HPDE6-E6E7 (cell line): Measurements from ENCODE around the gene AIMP2.
"Not testable (repeated sequence)": the region's sequence is repeated elsewhere in the genome, so short reads cannot be mapped to it uniquely, and the experiment has no call there.

Experiments
- DNase-seq: peaks from one replicate; pipeline ENCODE4 v3.0.0; 2011; ENCODE audit warnings: missing footprints; ENCODE audit errors: extremely low spot score

The AIMP2 gene

GRCh38 chr7:6026011-6026819 is 17.1 kb downstream of the AIMP2 start:
- peak; percentile 14 for DNase-seq

DNA sequence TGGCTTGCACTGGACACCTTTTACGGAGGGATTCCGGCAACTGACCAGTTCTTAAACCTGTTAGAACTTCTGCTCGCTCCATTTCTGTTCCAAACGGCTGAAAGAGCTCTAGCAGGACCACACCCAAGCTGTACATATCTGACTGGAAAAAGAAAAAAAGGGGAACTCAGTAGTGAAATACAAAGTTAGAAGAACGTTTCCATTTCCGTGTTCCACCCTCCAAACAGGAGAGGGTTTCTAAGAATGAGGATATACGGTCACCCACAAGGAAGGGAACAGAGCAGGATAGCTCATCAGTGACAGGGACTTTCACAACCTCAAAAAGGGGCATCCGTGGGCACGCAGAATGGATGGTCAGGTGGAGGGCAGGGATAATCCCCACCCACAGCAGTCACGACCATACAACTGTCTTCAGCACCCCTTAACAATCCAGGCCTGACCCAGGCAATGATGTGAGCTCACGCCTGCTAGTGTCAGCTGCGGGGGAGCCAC is 17.8 kb downstream of the AIMP2 start:
- DNase-seq, result no peak

GRCh38 chr7:6027806-6028365 is 18.8 kb downstream of the AIMP2 start:
- no peak for DNase-seq

- no peak for DNase-seq
Observed at GRCh38 chr7:6028563-6028962, 19.5 kb downstream of the AIMP2 start.

DNA sequence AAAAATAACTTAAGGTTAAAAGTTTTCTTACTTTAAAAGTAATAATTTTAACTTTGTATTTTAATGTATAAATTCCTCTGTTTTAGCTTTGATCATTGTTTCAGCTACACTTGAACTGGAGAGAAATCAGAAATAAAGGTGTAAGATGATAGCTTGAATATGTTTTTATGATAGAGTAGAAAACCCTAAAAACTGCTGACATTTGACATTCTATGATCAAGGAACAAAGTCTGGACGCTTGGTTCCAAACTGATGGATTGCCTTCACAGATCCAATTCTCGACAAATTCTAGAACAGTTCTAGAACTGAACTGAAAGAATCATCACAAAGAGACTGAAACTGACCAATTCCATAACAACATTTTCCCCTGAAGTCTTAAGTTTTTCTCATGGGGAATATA is 21.9 kb downstream of the AIMP2 start, which contains the start of gene ANKRD61:
Gene ANKRD61, plus strand, starts transcription at position 389 of the 400 bp plus-strand sequence. Its CDS starts 0 bp downstream, at position 389.
- no peak for DNase-seq

DNA sequence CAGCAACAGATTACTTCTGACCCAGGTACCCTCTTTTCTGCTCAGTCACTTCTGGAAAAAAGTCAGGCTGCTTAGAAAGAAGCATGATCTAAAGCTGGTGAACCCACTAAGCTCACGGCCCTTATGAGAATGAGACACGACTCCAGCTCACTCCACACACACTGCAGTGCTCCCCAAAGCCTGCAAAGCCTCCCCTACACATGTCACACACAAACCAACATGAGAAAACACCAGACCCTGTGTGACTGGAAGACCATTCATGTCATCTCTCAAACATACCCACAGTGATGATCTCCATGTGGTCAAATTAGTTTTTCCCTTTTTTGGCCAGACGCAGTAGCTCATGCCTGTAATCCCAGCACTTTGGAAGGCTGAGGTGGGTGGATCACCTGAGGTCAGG is 22.5 kb downstream of the AIMP2 start:
- no peak for DNase-seq

DNA sequence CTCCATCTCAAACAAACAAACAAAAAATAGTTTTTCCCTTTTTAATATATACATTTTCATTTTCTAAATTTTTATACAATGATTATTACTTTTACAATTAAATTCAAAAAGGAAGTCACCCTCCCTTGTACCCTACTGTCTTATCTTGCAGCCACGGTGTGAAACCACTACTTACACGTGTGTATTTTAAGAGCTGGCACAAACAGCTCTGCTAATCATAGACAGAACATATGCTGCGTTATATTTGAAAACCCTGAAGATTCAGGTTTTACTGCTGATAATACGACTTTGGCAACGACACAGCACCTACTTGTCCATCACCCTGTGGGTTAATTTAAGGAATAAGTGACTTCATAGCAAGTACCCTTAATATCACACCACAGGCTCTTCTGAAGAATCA is 23.1 kb downstream of the AIMP2 start:
- no peak for DNase-seq

DNA sequence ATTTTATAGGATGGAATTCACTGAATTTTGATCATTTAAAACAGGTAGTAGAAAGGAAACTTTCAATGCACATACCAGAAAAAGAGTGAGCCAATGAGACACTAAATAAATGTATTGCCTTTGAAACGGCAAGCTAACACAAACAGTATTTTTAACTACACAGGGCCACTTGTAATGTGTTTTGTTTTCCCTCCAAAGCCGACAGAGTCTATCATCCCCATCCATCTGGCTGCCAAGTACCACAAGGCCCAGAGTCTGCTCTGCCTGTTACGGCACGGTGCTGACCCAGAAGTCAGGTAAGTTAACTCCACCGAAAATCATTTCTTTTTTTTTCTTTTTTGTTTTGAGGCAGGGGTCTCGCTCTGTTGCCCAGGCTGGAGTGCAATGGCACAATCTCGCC is 23.6 kb downstream of the AIMP2 start:
- DNase-seq, result no peak

- no peak for DNase-seq
Observed at GRCh38 chr7:6035165-6035564, 26.1 kb downstream of the AIMP2 start.

GRCh38 chr7:6035686-6036085 is 26.6 kb downstream of the AIMP2 start:
- DNase-seq, result no peak

- DNase-seq, result no peak
Observed at GRCh38 chr7:6049780-6050179, 40.7 kb downstream of the AIMP2 start.

DNA sequence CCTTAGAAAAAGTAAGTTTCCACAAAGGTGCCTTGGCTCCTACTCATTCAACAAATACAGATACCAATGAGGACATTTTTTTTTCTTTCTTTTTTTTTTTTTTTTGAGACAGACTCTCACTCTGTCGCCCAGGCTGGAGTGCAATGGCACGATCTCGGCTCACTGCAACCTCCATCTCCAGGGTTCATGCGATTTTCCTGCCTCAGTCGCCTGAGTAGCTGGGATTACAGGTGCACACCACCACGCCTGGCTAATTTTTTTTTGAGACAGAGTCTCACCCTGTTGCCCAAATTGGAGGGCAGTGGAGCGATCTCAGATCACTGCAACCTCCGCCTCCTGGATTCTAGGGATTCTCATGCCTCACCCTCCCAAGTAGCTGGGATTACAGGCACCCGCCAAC is 42.1 kb downstream of the AIMP2 start:
- not testable (repeated sequence) for DNase-seq

DNA sequence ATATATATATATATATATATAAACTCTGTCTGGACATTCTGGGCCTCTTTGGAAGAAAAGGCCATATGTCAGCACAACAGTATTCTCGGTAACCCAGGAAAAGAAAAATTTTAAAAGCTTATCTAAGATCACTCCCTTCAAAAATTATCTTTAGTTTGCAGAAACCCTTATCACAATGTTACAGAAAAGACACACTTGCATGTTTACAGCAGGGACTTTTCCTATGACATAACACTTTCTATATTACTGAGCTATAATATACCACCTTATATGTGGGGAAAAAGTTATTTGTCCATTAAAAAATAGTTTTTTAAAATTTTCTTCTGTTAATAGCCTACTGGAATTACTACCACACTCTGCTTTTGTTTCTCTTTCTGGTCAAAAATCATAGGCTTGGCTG is 47.5 kb downstream of the AIMP2 start:
- DNase-seq, result no peak

DNA sequence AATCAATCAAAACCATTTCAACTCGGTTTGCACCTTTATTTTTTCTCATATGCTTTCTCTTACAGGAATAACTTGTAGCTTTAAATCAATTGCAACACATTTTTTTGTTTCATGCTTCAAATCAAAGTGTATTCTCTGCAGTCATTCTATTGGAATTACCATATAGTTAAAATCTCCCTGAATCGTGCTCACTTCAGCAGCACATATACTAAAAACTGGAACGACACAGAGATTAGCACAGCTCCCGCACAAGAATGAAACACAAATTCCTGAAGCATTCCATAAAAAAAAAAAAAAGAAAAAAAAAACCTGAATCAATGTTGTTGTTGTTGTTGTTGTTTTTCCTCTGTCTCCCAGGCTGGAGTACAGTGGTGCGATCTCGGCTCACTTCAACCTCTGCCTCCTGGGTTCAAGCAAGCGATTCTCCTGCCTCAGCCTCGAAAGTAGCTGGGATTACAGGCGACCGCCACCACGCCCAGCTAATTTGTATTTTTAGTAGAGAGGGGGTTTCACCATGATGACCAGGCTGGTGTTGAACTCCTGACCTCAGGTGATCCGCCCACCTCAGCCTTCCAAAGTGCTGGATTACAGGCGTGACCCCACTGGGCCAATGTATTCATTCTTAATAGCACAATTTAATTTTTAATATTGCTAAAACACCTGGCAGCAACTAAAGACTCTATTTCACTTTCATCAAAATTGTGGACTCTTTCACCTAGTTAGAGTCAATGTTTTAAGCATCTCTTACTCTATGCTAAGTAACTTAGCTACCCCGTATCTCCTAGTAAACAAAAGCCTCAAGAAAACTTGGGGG is 48.5 kb downstream of the AIMP2 start:
- no peak for DNase-seq

GRCh38 chr7:6059941-6060340 is 50.9 kb downstream of the AIMP2 start:
- DNase-seq, result not testable (repeated sequence)

DNA sequence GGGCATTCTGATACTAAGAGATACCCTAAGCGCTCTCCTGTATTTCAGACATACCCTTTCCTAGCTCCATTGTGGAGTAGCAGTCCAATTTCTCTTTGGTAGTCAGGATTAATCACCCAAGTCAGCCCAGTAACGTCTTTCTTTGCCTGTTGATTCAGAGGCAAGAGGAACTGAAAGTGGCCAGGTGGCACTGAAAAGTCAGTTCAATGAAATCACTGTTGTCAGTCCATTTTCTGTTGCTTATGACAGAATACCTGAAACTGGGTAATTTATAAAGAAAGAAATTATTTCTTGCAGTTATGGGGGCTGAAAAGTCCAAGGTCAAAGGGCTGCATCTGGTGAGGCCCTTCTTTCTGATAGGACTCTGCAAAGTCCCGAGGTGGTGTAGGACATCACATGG is 62.3 kb downstream of the AIMP2 start:
- DNase-seq, result no peak
